Activated CD8-positive, alpha-beta memory T cell treated with anti-CD3 and anti-CD28 coated beads, Interleukin-2, amount 50 U/mL, for 48 hours (primary cell): ENCODE results near the gene MLXIPL.
"Not testable (repeated sequence)": the region's sequence is repeated elsewhere in the genome, so short reads cannot be mapped to it uniquely, and the experiment has no call there.

Experiments
- DNase-seq: peaks from one replicate; pipeline ENCODE4 v3.0.0-alpha.2; 2020

MLXIPL gene

GRCh38 chr7:73623798-73624668, at the start of gene MLXIPL:
MLXIPL (minus strand) TSS chr7:73624522; CDS start chr7:73624492, 30 bp downstream.
- peak; percentile 83 for DNase-seq

GRCh38 chr7:73671857-73672445, 47.6 kb upstream of the MLXIPL start:
- DNase-seq, result no peak

GRCh38 chr7:73671322-73671661, 47.0 kb upstream of the MLXIPL start:
- DNase-seq, result no peak

- no peak for DNase-seq
These were observed 45.6 kb upstream of the MLXIPL start for GRCh38 chr7:73669858-73670385.

GRCh38 chr7:73669288-73669701, 45.0 kb upstream of the MLXIPL start:
- no peak for DNase-seq

- no peak for DNase-seq
These were observed 44.5 kb upstream of the MLXIPL start for GRCh38 chr7:73668886-73669230.

GRCh38 chr7:73668103-73668885, 44.0 kb upstream of the MLXIPL start:
- DNase-seq, result no peak

- peak; percentile 100 for DNase-seq
These were observed 43.2 kb upstream of the MLXIPL start, which contains the start of gene VPS37D for GRCh38 chr7:73667344-73668102. VPS37D (plus strand) TSS chr7:73667831; CDS start chr7:73667959, 128 bp downstream.

- DNase-seq, result no peak
These were observed 38.7 kb upstream of the MLXIPL start for GRCh38 chr7:73663033-73663432.

- not testable (repeated sequence) for DNase-seq
These were observed 36.3 kb upstream of the MLXIPL start for GRCh38 chr7:73660594-73660993.

- no peak for DNase-seq
These were observed 35.7 kb upstream of the MLXIPL start for GRCh38 chr7:73659983-73660382.

- not testable (repeated sequence) for DNase-seq
These were observed 31.0 kb upstream of the MLXIPL start for GRCh38 chr7:73655309-73655708.

GRCh38 chr7:73652541-73652949, 28.2 kb upstream of the MLXIPL start:
- no peak for DNase-seq

GRCh38 chr7:73650524-73650923, 26.2 kb upstream of the MLXIPL start:
- no peak for DNase-seq

GRCh38 chr7:73649576-73649975, 25.3 kb upstream of the MLXIPL start:
- DNase-seq, result no peak

GRCh38 chr7:73648593-73649332, 24.4 kb upstream of the MLXIPL start:
- no peak for DNase-seq

GRCh38 chr7:73647725-73648592, 23.6 kb upstream of the MLXIPL start:
- DNase-seq, result peak; percentile 69

GRCh38 chr7:73646785-73647724, 22.7 kb upstream of the MLXIPL start:
- DNase-seq, result no peak

GRCh38 chr7:73645643-73646174, 21.4 kb upstream of the MLXIPL start:
- DNase-seq, result no peak
